GM19395 (cell line): ENCODE data around the gene HAO2.
A peak's percentile ranks its signal among the peaks of the same experiment; 100 is the strongest.
"Not testable (repeated sequence)": the region's sequence is repeated elsewhere in the genome, so short reads cannot be mapped to it uniquely, and the experiment has no call there.

Experiments
- ATAC-seq: cut with Tn5 transposase; IDR thresholded peaks from one replicate; pipeline ENCODE4 v1.9.1; 2021; ENCODE audit warnings: mild to moderate bottlenecking, moderate library complexity; ENCODE audit not compliant: unreplicated experiment

The HAO2 gene

GRCh38 chr1:119341372-119341947 lies 27.1 kb upstream of the HAO2 start:
- ATAC-seq, result no peak

- ATAC-seq, result no peak
Observed at GRCh38 chr1:119345398-119345797, 23.2 kb upstream of the HAO2 start.

GRCh38 chr1:119347858-119348257 lies 20.7 kb upstream of the HAO2 start:
- ATAC-seq, result peak; percentile 88

GRCh38 chr1:119348941-119349340 lies 19.6 kb upstream of the HAO2 start:
- ATAC-seq, result no peak

GRCh38 chr1:119350866-119351265 lies 17.7 kb upstream of the HAO2 start:
- not testable (repeated sequence) for ATAC-seq

GRCh38 chr1:119351997-119352396 lies 16.6 kb upstream of the HAO2 start:
- ATAC-seq, result no peak

- no peak for ATAC-seq
Observed at GRCh38 chr1:119353836-119354235, 14.7 kb upstream of the HAO2 start.

GRCh38 chr1:119358636-119359035 lies 9.9 kb upstream of the HAO2 start:
- ATAC-seq, result no peak

- ATAC-seq, result no peak
Observed at GRCh38 chr1:119359730-119360129, 8.9 kb upstream of the HAO2 start.

- no peak for ATAC-seq
Observed at GRCh38 chr1:119361205-119361604, 7.4 kb upstream of the HAO2 start.

- no peak for ATAC-seq
Observed at GRCh38 chr1:119361620-119362344, 6.8 kb upstream of the HAO2 start.

- ATAC-seq, result no peak
Observed at GRCh38 chr1:119363162-119363561, 5.4 kb upstream of the HAO2 start.

GRCh38 chr1:119364640-119365039 lies 3.9 kb upstream of the HAO2 start:
- ATAC-seq, result no peak

GRCh38 chr1:119366424-119366823 lies 2.2 kb upstream of the HAO2 start:
- ATAC-seq, result peak; percentile 59

GRCh38 chr1:119367432-119368124 lies 1.0 kb upstream of the HAO2 start:
- no peak for ATAC-seq

- no peak for ATAC-seq
Observed at GRCh38 chr1:119370748-119371147, 2.2 kb downstream of the HAO2 start.

- ATAC-seq, result no peak
Observed at GRCh38 chr1:119371815-119372214, 3.2 kb downstream of the HAO2 start.

- peak; percentile 81 for ATAC-seq
Observed at GRCh38 chr1:119372503-119373086, 4.0 kb downstream of the HAO2 start.

- ATAC-seq, result no peak
Observed at GRCh38 chr1:119373465-119373864, 4.9 kb downstream of the HAO2 start.

- ATAC-seq, result no peak
Observed at GRCh38 chr1:119374208-119374874, 5.8 kb downstream of the HAO2 start.

- no peak for ATAC-seq
Observed at GRCh38 chr1:119375366-119375765, 6.8 kb downstream of the HAO2 start.
